Activated naive CD8-positive, alpha-beta T cell treated with anti-CD3 and anti-CD28 coated beads, Interleukin-2, amount 50 U/mL, for 24 hours (primary cell): Measurements from ENCODE around the gene DRAM1.

Source experiments
- ATAC-seq: fragments of 150-1000 bp; cut with Tn5 transposase; one replicate; pipeline ENCODE4 v1.10.0; 2021
- DNase-seq: peaks from one replicate; pipeline ENCODE4 v3.0.0; 2021
- H3K27ac Mint-ChIP-seq: one replicate; pipeline ENCODE4 v1.8.0; 2021; ENCODE audit warnings: mild to moderate bottlenecking, mixed read lengths
- H3K27me3 Mint-ChIP-seq: one replicate; pipeline ENCODE4 v1.8.0; 2021; ENCODE audit warnings: mixed read lengths
- H3K36me3 Mint-ChIP-seq: one replicate; pipeline ENCODE4 v1.8.0; 2021; ENCODE audit warnings: low read depth, mixed read lengths
- H3K4me1 Mint-ChIP-seq: one replicate; pipeline ENCODE4 v1.8.0; 2021; ENCODE audit warnings: mixed read lengths
- H3K4me3 Mint-ChIP-seq: one replicate; pipeline ENCODE4 v1.8.0; 2021; ENCODE audit warnings: mild to moderate bottlenecking, moderate library complexity, mixed read lengths
- H3K9me3 Mint-ChIP-seq: one replicate; pipeline ENCODE4 v1.8.0; 2021; ENCODE audit warnings: mixed read lengths

Gene DRAM1

DNA sequence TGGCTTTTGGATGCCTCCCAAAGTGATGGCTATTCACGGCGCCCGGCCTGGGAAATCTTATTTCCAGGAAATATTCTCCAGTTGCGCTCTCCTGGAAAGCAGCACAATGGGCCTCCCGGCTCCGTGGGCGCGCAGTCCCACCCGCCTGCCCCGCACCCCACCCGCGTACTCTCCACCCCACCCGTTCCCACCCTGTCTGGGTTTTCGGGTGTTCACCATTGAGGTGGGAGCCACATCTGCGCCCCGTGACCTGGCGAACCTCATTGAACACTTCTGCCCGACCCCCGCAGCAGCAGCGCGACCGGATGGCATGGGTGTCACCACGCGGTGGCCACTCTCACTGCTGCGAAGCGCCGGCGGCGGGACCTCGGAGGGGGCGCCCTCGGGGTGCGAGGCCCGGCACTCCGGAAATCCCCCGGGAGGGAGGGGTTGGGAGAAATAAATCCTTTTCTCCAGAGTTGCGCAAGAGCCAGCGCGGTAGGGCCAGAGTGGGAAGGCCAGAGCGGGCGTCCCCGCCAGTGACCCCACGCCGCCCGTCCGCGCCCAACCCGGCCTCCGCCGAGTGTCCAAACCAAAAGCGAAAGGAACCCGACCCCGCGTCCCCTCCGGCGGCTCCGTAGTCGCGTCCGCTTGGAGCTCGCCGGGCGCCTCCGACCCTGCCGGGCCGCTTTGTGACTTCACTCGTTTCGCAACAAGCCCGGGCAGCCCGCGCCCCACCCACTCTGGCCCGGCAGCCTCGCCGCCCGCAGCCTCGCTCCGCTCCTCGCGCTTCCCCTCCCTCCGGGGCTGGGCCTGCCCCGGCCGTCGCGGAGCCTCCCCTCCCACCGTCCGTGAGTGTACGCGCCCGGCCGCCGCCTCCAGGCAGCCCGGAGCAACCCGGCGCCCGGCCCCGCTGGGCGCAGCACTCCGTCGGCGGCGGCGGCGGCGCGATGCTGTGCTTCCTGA is at the start of gene DRAM1:
Gene DRAM1 (plus strand): TSS at position 720 of the 945 bp plus-strand sequence. CDS start 210 bp downstream, at position 930.
- peak; percentile 82 for DNase-seq
- Mint-ChIP-seq H3K4me3 (peak within 1 kb of the TSS; percentile 88), H3K36me3 (peaks cover 2% of the 10 kb centered on the region), H3K27me3 (no peaks in the 10 kb centered on the region), H3K9me3 (no peaks in the 10 kb centered on the region), H3K4me1 (peaks cover 22% of the 10 kb centered on the region), H3K27ac (peak within 1 kb of the TSS; percentile 69)
- peak; percentile 91 for ATAC-seq

GRCh38 chr12:101828463-101829196 is 48.8 kb upstream of the DRAM1 start:
- peaks cover 66% of the 10 kb centered on the region for H3K4me1 Mint-ChIP-seq
- DNase-seq (no peak), ATAC-seq (no peak)
- peak overlapping the region; percentile 93 for H3K4me3 Mint-ChIP-seq
- peak overlapping the region; percentile 49 for H3K27ac Mint-ChIP-seq
- peaks cover 4% of the 10 kb centered on the region for H3K36me3 Mint-ChIP-seq
- H3K9me3 Mint-ChIP-seq = no peaks in the 10 kb centered on the region
- no peaks in the 10 kb centered on the region for H3K27me3 Mint-ChIP-seq

- Mint-ChIP-seq H3K27me3 (no peaks in the 10 kb centered on the region), H3K9me3 (no peaks in the 10 kb centered on the region), H3K27ac (peak overlapping the region; percentile 82), H3K4me3 (peak overlapping the region; percentile 93), H3K36me3 (peaks cover 4% of the 10 kb centered on the region), H3K4me1 (peaks cover 55% of the 10 kb centered on the region)
- DNase-seq = no peak
- no peak for ATAC-seq
Observed at GRCh38 chr12:101829639-101830366, 47.6 kb upstream of the DRAM1 start.

DNA sequence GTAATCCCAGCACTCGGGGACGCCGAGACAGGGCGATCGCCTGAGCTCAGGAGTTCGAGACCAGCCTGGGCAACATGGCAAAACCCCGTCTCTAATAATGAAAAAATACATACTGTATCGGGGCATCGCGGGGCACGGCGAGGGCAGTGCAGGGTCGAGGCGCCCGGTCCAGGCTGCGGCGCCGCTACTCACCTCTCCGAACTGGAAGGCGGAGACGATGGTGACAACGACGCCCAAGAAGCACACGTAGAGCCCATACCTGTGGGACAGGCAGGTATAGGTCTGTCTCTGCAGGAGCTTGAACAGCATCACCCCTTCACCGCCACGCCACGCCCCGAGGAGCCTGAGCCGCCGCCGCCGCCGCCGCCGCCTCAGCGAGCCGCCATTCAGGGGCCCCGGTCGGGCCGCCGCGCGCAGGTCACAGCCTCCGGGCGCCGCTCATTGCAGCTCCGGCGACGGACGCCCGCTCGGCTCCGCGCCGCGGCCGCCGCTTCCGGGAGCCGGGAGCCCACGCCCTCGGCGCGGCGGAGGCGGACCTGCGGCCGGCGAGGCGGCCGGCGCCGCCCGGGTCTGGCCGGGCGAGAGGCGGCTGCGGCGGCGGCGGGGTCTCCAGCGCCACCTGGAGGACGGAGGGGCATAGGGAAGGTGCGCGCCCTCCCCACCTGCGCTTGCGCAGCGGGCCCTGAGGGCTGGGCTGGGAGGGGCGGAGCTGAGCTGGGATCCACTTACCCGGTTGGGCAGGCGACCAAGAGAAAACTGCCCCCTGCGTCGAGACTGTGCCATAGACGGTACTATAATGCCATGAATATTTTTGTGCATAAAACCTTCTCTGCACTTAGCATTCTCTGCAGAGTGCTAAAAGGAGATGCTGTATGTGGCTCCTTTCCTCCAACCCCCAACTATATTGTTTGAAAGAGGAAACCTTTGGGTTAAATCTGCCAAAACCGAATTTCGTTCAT is 46.7 kb upstream of the DRAM1 start, which contains the start of gene GNPTAB:
Gene GNPTAB (minus strand): TSS at position 593 of the 959 bp plus-strand sequence. CDS start 284 bp downstream, at position 309.
- no peaks in the 10 kb centered on the region for H3K27me3 Mint-ChIP-seq
- DNase-seq (peak; percentile 96), ATAC-seq (peak; percentile 99)
- peaks cover 4% of the 10 kb centered on the region for H3K36me3 Mint-ChIP-seq
- H3K4me1 Mint-ChIP-seq = peaks cover 46% of the 10 kb centered on the region
- peak within 1 kb of the TSS; percentile 93 for H3K4me3 Mint-ChIP-seq
- no peaks in the 10 kb centered on the region for H3K9me3 Mint-ChIP-seq
- H3K27ac Mint-ChIP-seq = peak within 1 kb of the TSS; percentile 82

GRCh38 chr12:101832030-101832429 is 45.4 kb upstream of the DRAM1 start:
- Mint-ChIP-seq H3K27ac (no peak overlapping the region), H3K36me3 (peaks cover 4% of the 10 kb centered on the region), H3K9me3 (no peaks in the 10 kb centered on the region), H3K4me1 (peaks cover 33% of the 10 kb centered on the region), H3K27me3 (no peaks in the 10 kb centered on the region), H3K4me3 (no peak overlapping the region)
- DNase-seq = no peak
- ATAC-seq = no peak

DNA sequence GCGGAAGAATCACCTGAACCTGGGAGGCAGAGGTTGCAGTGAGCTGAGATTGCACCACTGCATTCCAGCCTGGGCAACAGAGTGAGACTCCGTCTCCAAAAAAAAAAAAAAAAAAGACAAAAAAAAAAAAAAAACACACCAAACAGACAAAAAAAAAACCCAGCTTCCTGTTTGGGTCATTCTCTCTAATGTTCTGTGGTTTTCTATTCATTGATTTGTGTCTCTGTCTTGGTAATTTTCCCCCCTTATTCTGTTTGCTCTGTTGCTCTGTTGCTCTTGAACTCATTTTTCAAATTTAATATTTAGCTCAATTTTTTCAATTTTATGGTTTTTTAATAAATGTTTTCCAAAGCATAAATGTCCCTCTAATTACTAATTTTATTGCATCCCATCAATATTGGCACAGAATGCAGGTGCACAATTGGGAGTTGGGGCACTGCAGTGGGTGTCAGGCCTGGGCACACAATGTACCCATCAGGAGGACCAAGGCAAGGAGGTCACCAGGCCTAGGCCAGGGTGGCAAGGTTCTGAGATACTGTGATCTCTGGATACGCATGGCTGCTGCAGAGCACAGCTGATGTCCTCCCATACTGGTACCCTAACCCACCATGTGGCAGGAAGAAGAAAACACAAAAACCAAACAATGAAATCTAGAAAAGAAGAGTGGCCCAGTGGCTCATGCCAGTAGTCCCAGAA is 38.6 kb upstream of the DRAM1 start:
- no peak for DNase-seq
- Mint-ChIP-seq H3K4me1 (peaks cover 8% of the 10 kb centered on the region), H3K9me3 (no peaks in the 10 kb centered on the region), H3K27ac (peak overlapping the region; percentile 53), H3K4me3 (no peak overlapping the region), H3K27me3 (no peaks in the 10 kb centered on the region), H3K36me3 (no peaks in the 10 kb centered on the region)
- peak; percentile 57 for ATAC-seq

DNA sequence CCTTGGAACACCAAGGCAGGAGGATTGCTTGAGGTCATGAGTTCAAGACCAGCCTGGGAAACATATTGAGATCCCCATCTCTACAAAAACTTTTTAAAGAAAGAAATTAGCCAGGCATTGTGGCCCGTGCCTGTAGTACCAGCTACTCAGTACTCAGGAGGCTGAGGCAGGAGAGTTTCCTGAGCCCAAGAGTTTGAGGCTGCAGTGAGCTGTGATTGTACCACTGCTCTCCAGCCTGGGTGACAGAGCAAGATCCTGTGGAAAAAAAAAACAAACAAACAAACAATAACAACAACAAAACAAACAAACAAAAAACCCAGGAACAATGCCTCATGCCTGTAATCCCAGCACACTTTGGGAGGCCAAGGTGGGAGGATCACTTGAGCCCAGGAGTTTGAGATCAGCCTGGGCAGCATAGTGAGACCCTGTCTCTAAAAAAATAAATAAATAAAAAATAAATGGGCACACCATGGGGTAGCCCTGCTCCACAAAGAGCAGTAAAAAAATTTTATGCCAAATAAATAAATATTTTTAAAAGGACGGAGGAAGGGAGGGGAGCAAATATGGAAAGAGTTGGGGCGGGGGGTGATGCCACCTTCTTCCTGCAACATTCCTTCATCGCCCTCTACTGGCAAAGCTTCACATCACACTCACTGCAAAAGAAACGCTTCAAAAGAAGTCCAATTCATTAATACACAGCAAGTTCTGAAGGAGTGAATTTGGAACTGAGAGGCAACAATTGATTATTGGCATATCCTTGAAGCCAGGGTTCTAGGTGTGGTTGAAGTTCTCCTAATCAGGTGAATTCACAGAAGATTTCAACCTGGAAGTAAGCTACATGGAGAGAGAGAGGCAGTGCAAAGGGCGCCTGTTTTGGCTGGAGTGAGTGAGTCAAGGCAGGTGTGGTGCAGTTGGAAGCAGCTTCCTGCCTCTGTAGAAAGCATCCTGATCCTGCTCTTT is 37.8 kb upstream of the DRAM1 start:
- Mint-ChIP-seq H3K27ac (no peak overlapping the region), H3K9me3 (no peaks in the 10 kb centered on the region), H3K4me3 (no peak overlapping the region)

DNA sequence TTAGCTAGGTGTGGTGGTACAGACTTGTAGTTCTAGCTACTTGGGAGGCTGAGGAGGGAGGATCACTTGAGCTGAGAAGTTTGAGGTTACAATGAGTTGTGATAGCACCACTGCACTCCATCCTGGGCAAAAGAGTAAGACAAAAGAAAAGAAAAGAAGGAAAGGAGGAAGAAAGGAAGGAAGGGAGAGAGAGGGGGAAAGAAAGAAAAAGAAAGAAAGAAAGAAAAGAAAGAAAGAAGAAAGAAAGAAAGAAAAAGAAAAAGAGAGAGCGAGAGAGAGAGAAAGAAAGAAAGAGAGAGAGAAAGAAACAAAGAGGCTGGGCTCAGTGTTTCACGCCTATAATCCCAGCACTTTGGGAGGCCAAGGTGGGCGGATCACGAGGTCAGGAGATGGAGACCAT is 36.3 kb upstream of the DRAM1 start:
- Mint-ChIP-seq H3K27ac (no peak overlapping the region), H3K4me1 (peaks cover 8% of the 10 kb centered on the region), H3K27me3 (no peaks in the 10 kb centered on the region), H3K4me3 (no peak overlapping the region), H3K36me3 (no peaks in the 10 kb centered on the region), H3K9me3 (no peaks in the 10 kb centered on the region)
- DNase-seq (no peak), ATAC-seq (no peak)

More for the DNA sequence above, 37.8 kb upstream of the DRAM1 start:
- Mint-ChIP-seq H3K4me1 (peaks cover 8% of the 10 kb centered on the region), H3K27me3 (no peaks in the 10 kb centered on the region), H3K36me3 (no peaks in the 10 kb centered on the region)
- ATAC-seq = peak; percentile 33
- DNase-seq = peak; percentile 74

- ATAC-seq (no peak), DNase-seq (no peak)
- Mint-ChIP-seq H3K4me1 (no peaks in the 10 kb centered on the region), H3K36me3 (no peaks in the 10 kb centered on the region), H3K4me3 (no peak overlapping the region), H3K9me3 (no peaks in the 10 kb centered on the region), H3K27me3 (no peaks in the 10 kb centered on the region), H3K27ac (no peak overlapping the region)
Observed at GRCh38 chr12:101845137-101845711, 32.2 kb upstream of the DRAM1 start.

DNA sequence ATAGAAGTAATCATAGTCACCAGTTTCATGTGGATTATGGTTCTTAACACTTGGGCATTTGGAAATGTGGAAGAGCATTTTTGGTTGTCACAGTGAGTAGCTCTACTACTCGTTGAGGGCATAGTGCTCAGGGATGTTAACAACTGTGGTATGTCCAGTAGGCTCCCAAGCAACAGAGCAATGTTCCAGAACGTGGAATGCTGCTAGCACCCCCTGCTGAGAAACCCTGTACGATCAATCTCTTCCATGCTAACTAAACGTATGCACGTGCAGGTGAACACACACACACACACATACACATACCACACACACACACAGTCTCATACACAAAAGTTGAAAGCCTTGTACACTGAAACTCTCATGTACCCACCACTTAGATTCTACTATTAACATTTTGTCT is 30.1 kb upstream of the DRAM1 start:
- Mint-ChIP-seq H3K9me3 (no peaks in the 10 kb centered on the region), H3K27ac (no peak overlapping the region), H3K27me3 (no peaks in the 10 kb centered on the region), H3K4me1 (peaks cover 4% of the 10 kb centered on the region), H3K36me3 (no peaks in the 10 kb centered on the region), H3K4me3 (no peak overlapping the region)
- ATAC-seq (no peak), DNase-seq (no peak)

GRCh38 chr12:101850199-101850598 is 27.2 kb upstream of the DRAM1 start:
- no peaks in the 10 kb centered on the region for H3K36me3 Mint-ChIP-seq
- no peak overlapping the region for H3K27ac Mint-ChIP-seq
- no peak for DNase-seq
- peaks cover 7% of the 10 kb centered on the region for H3K4me1 Mint-ChIP-seq
- no peak for ATAC-seq
- H3K27me3 Mint-ChIP-seq = no peaks in the 10 kb centered on the region
- H3K9me3 Mint-ChIP-seq = no peaks in the 10 kb centered on the region
- H3K4me3 Mint-ChIP-seq = no peak overlapping the region

DNA sequence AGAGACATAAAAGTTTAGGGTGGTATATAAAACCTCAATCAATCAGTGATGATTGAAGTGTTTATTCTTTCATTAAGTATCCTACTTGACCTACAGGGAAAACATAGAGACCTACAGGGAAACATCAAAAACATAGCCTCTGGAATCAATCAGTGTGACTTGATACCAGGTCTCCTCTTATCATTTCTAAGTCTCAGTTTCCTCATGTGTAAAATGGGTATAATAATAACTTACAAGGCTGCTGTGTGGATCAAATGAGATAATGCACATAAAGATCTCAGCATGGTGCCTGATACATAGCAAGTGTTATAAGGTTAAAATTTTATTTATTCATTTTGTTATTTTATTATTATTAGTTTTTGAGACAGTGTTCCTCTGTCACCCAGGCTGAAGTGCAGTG is 24.4 kb upstream of the DRAM1 start:
- Mint-ChIP-seq H3K4me3 (no peak overlapping the region), H3K9me3 (no peaks in the 10 kb centered on the region), H3K27ac (no peak overlapping the region), H3K4me1 (peaks cover 13% of the 10 kb centered on the region), H3K27me3 (no peaks in the 10 kb centered on the region), H3K36me3 (no peaks in the 10 kb centered on the region)
- DNase-seq = no peak
- ATAC-seq = no peak
